Activated CD8-positive, alpha-beta T cell treated with anti-CD3 and anti-CD28 coated beads for 36 hours (primary cell): ENCODE measurements around the gene SLC25A11. TPM values are rescaled to one million over a fixed set of nuclear protein-coding genes. Genes with fewer than 3 reads are reported as not detected.

Experiments
- ATAC-seq: fragments of 200-7000 bp; cut with Tn5 transposase; one replicate; pipeline ENCODE4 v1.10.0; 2021; ENCODE audit warnings: mild to moderate bottlenecking, moderate library complexity
- CTCF ChIA-PET: fragments of 350-600 bp; sonication (Branson Sonifier 250); formaldehyde crosslinking; loops from one replicate; lab custom pipeline; 2021; ENCODE audit warnings: antibody characterized with exemption; lab: Charles Lee
- POLR2A ChIA-PET: fragments of 350-600 bp; sonication (Branson Sonifier 250); formaldehyde crosslinking; loops from one replicate; lab custom pipeline; 2021; ENCODE audit warnings: antibody characterized with exemption; lab: Charles Lee
- DNase-seq: peaks from one replicate; pipeline ENCODE4 v3.0.0-alpha.2; 2020
- H3K27ac Mint-ChIP-seq: one replicate; pipeline ENCODE4 v1.8.0; 2021; ENCODE audit warnings: mild to moderate bottlenecking, mixed read lengths
- H3K27me3 Mint-ChIP-seq: one replicate; pipeline ENCODE4 v1.8.0; 2021; ENCODE audit warnings: mixed read lengths
- H3K36me3 Mint-ChIP-seq: one replicate; pipeline ENCODE4 v1.8.0; 2021; ENCODE audit warnings: low read depth, mixed read lengths
- H3K4me1 Mint-ChIP-seq: one replicate; pipeline ENCODE4 v1.8.0; 2021; ENCODE audit warnings: low read depth, mixed read lengths
- H3K4me3 Mint-ChIP-seq: one replicate; pipeline ENCODE4 v1.8.0; 2021; ENCODE audit warnings: mild to moderate bottlenecking, moderate library complexity, mixed read lengths
- H3K9me3 Mint-ChIP-seq: one replicate; pipeline ENCODE4 v1.8.0; 2021; ENCODE audit warnings: mixed read lengths
- CTCF ChIP-seq: fragments of 200-600 bp; IDR thresholded peaks from one replicate; pipeline ENCODE4 v1.8.0; 2022; ENCODE audit warnings: antibody characterized with exemption, mild to moderate bottlenecking
- intact Hi-C: fragments of 100-400 bp; cut with micrococcal nuclease; formaldehyde crosslinking; loops from one replicate; pipeline ENCODE4 v1.10.0; 2022
- total RNA-seq, 2 experiments: library from RNA; stranded (reverse); gene quantifications; one replicate each; pipeline ENCODE4 v1.2.3, GENCODE V29; 2021

SLC25A11 gene
- total RNA-seq, 2 experiments from 2014 or later = 80.8 to 87.0 TPM

GRCh38 chr17:4899341-4900230, 40.3 kb downstream of the SLC25A11 start, which contains the start of gene C17orf107:
Gene C17orf107, plus strand, starts transcription at chr17:4899536. Its CDS starts 227 bp downstream, at chr17:4899763.
- H3K27ac Mint-ChIP-seq = peak within 1 kb of the TSS; percentile 94
- peak; percentile 99 for DNase-seq
- H3K27me3 Mint-ChIP-seq = no peaks in the 10 kb centered on the region
- no peak for TF ChIP-seq CTCF
- ATAC-seq = peak; percentile 79
- peaks cover 21% of the 10 kb centered on the region for H3K36me3 Mint-ChIP-seq
- H3K4me3 Mint-ChIP-seq = peak within 1 kb of the TSS; percentile 94
- CTCF ChIA-PET = interaction anchor here (0.6 to 2.5 kb wide), 10 partner anchors 9 to 333 kb away, joined by 3 to 23 read pairs (median 4); no protein-coding TSS in a partner anchor
- POLR2A ChIA-PET = interaction anchor here (0.8 to 5.8 kb wide), 12 partner anchors 9 to 196 kb away, joined by 3 to 41 read pairs (median 7); partner anchors contain the start of genes PELP1, PFN1, PLD2 and RNF167
- intact Hi-C loops = loop anchor here (10.0 kb wide), 1 partner anchor 165 kb away; no protein-coding TSS in a partner anchor
- peaks cover 31% of the 10 kb centered on the region for H3K4me1 Mint-ChIP-seq
- no peaks in the 10 kb centered on the region for H3K9me3 Mint-ChIP-seq

GRCh38 chr17:4898927-4899326, 40.9 kb downstream of the SLC25A11 start:
- Mint-ChIP-seq H3K27me3 (no peaks in the 10 kb centered on the region), H3K27ac (no peak overlapping the region), H3K4me1 (peaks cover 27% of the 10 kb centered on the region), H3K36me3 (peaks cover 21% of the 10 kb centered on the region), H3K9me3 (no peaks in the 10 kb centered on the region), H3K4me3 (peak overlapping the region; percentile 94)
- ChIA-PET POLR2A (interaction anchor here (0.6 to 5.8 kb wide), 11 partner anchors 8 to 199 kb away, joined by 3 to 41 read pairs (median 7); partner anchors contain the start of genes PELP1, PFN1, PLD2 and RNF167), CTCF (interaction anchor here (1.0 to 2.5 kb wide), 8 partner anchors 8 to 332 kb away, joined by 3 to 23 read pairs (median 5); no protein-coding TSS in a partner anchor)
- peak; percentile 2 for ATAC-seq
- intact Hi-C loops = no loop called here
- no peak for TF ChIP-seq CTCF
- peak; percentile 33 for DNase-seq

GRCh38 chr17:4898351-4898750, 41.5 kb downstream of the SLC25A11 start:
- no peaks in the 10 kb centered on the region for H3K9me3 Mint-ChIP-seq

GRCh38 chr17:4897785-4898184, 42.1 kb downstream of the SLC25A11 start:
- no peak overlapping the region for H3K27ac Mint-ChIP-seq
- ATAC-seq (no peak), DNase-seq (no peak)
- TF ChIP-seq CTCF = no peak
- CTCF ChIA-PET = interaction anchor here (1.3 kb wide), 1 partner anchor 108 kb away, joined by 4 read pairs; no protein-coding TSS in a partner anchor
- POLR2A ChIA-PET = no interaction called here
- intact Hi-C loops = no loop called here
- H3K4me3 Mint-ChIP-seq = no peak overlapping the region
- peaks cover 17% of the 10 kb centered on the region for H3K4me1 Mint-ChIP-seq
- H3K27me3 Mint-ChIP-seq = no peaks in the 10 kb centered on the region
- peaks cover 21% of the 10 kb centered on the region for H3K36me3 Mint-ChIP-seq
- H3K9me3 Mint-ChIP-seq = no peaks in the 10 kb centered on the region

More at GRCh38 chr17:4898351-4898750, 41.5 kb downstream of the SLC25A11 start:
- Mint-ChIP-seq H3K4me3 (peak overlapping the region; percentile 94), H3K4me1 (peaks cover 23% of the 10 kb centered on the region), H3K27ac (no peak overlapping the region), H3K36me3 (peaks cover 21% of the 10 kb centered on the region), H3K27me3 (no peaks in the 10 kb centered on the region)
- ChIA-PET CTCF (interaction anchor here (1.0 to 2.5 kb wide), 5 partner anchors 10 to 331 kb away, joined by 3 to 23 read pairs (median 5); no protein-coding TSS in a partner anchor), POLR2A (interaction anchor here (0.6 to 5.8 kb wide), 4 partner anchors 43 to 200 kb away, joined by 4 to 41 read pairs (median 18); partner anchors contain the start of genes PELP1, PFN1, RNF167 and SLC25A11)
- no peak for TF ChIP-seq CTCF
- intact Hi-C loops = no loop called here
- DNase-seq = no peak
- ATAC-seq = no peak
